SK-N-SH treated with all-trans-retinoic acid at 6 μM for 48 hours (cell line): ENCODE results near the gene ZNF682.

ENCODE experiments used
- ARNTL ChIP-seq: fragments of 450-650 bp; formaldehyde crosslinking; IDR thresholded peaks from 2 replicates; pipeline ENCODE4 v1.5.0; 2020; ENCODE audit warnings: low read depth, mild to moderate bottlenecking, moderate library complexity, borderline replicate concordance
- BACH2 ChIP-seq: fragments of 250-450 bp; sonication (Bioruptor Pico); IDR thresholded peaks from 2 replicates; pipeline ENCODE4 v1.9.0; 2021; ENCODE audit warnings: mild to moderate bottlenecking, borderline replicate concordance
- CREB5 ChIP-seq: fragments of 250-450 bp; sonication (Bioruptor Pico); IDR thresholded peaks from 2 replicates; pipeline ENCODE4 v1.5.1; 2020; ENCODE audit warnings: low read depth, mild to moderate bottlenecking, moderate library complexity
- ESRRG ChIP-seq: fragments of 250-450 bp; sonication (Bioruptor Pico); IDR thresholded peaks from 2 replicates; pipeline ENCODE4 v1.6.1; 2021; ENCODE audit warnings: mild to moderate bottlenecking
- ISL1 ChIP-seq: fragments of 250-450 bp; sonication (Bioruptor Pico); IDR thresholded peaks from 2 replicates; pipeline ENCODE4 v2.1.2; 2022; ENCODE audit warnings: mild to moderate bottlenecking, moderate library complexity
- POU6F1 ChIP-seq: fragments of 250-450 bp; sonication (Bioruptor Pico); IDR thresholded peaks from 2 replicates; pipeline ENCODE4 v1.8.0; 2021; ENCODE audit warnings: low read depth, mild to moderate bottlenecking, moderate library complexity, borderline replicate concordance
- PPARA ChIP-seq: fragments of 250-450 bp; sonication (Bioruptor Pico); IDR thresholded peaks from 2 replicates; pipeline ENCODE4 v1.5.0; 2020; ENCODE audit warnings: mild to moderate bottlenecking, borderline replicate concordance
- SNAI2 ChIP-seq: fragments of 250-450 bp; sonication (Bioruptor Pico); IDR thresholded peaks from 2 replicates; pipeline ENCODE4 v1.5.0; 2020; ENCODE audit warnings: mild to moderate bottlenecking, moderate library complexity
- TCF4 ChIP-seq: fragments of 250-450 bp; sonication (Bioruptor Pico); IDR thresholded peaks from 2 replicates; pipeline ENCODE4 v1.8.0; 2021; ENCODE audit warnings: mild to moderate bottlenecking, moderate library complexity, borderline replicate concordance
- ZFP3 ChIP-seq: fragments of 250-450 bp; sonication (Bioruptor Pico); IDR thresholded peaks from 2 replicates; pipeline ENCODE4 v1.5.0; 2020; ENCODE audit warnings: mild to moderate bottlenecking, moderate library complexity
- ZFP30 ChIP-seq: fragments of 450-650 bp; formaldehyde crosslinking; IDR thresholded peaks from 2 replicates; pipeline ENCODE4 v1.5.0; 2022; ENCODE audit warnings: mild to moderate bottlenecking, moderate library complexity
- ZNF565 ChIP-seq: fragments of 450-650 bp; formaldehyde crosslinking; conservative IDR thresholded peaks from 2 replicates; pipeline ENCODE4 v1.5.0; 2020; ENCODE audit warnings: low read depth, mild to moderate bottlenecking, moderate library complexity
- ZNF70 ChIP-seq: fragments of 450-650 bp; formaldehyde crosslinking; IDR thresholded peaks from 2 replicates; pipeline ENCODE4 v1.5.0; 2020; ENCODE audit warnings: mild to moderate bottlenecking, moderate library complexity
- ZNF8 ChIP-seq: fragments of 450-650 bp; formaldehyde crosslinking; IDR thresholded peaks from 2 replicates; pipeline ENCODE4 v1.5.0; 2020; ENCODE audit warnings: mild to moderate bottlenecking, moderate library complexity

- TF ChIP-seq ISL1 (CRISPR knock-in tag) (no peak), ZNF8 (CRISPR knock-in tag) (no peak), ESRRG (CRISPR knock-in tag) (no peak), POU6F1 (no peak), ZFP3 (CRISPR knock-in tag) (no peak), SNAI2 (CRISPR knock-in tag) (no peak), TCF4 (CRISPR knock-in tag) (no peak), ZNF70 (no peak), ZFP30 (no peak), ARNTL (CRISPR knock-in tag) (no peak), ZNF565 (CRISPR knock-in tag) (no peak), CREB5 (CRISPR knock-in tag) (no peak), PPARA (no peak), BACH2 (no peak)
These were observed 82.8 kb downstream of the ZNF682 start for GRCh38 chr19:19956434-19957075.
